Testis (tissue), 2 donors: ENCODE results near the gene ATOSB.

Source experiments
- POLR2A ChIP-seq: fragments of 450-650 bp; IDR thresholded peaks from one replicate; pipeline ENCODE4 v1.6.1; 2017; ENCODE audit warnings: antibody characterized with exemption, mild to moderate bottlenecking, moderate library complexity
- TF ChIP-seq, protein P1 (sequence below), 3 experiments: fragments of 450-650 bp in 2 of 3; fragments of 200-600 bp in 1 of 3; sonication (generic) in 1 of 3; IDR thresholded peaks; one replicate each; pipeline ENCODE4 v1.5.1; 2016 to 2019; ENCODE audit warnings: antibody characterized with exemption in 3 of 3, mild to moderate bottlenecking in 2 of 3, moderate library complexity in 1 of 3

GRCh38 chr9:35074141-35074540 is 41.5 kb downstream of the ATOSB start:
- TF ChIP-seq POLR2A, result no peak
- TF ChIP-seq, protein P1, sequence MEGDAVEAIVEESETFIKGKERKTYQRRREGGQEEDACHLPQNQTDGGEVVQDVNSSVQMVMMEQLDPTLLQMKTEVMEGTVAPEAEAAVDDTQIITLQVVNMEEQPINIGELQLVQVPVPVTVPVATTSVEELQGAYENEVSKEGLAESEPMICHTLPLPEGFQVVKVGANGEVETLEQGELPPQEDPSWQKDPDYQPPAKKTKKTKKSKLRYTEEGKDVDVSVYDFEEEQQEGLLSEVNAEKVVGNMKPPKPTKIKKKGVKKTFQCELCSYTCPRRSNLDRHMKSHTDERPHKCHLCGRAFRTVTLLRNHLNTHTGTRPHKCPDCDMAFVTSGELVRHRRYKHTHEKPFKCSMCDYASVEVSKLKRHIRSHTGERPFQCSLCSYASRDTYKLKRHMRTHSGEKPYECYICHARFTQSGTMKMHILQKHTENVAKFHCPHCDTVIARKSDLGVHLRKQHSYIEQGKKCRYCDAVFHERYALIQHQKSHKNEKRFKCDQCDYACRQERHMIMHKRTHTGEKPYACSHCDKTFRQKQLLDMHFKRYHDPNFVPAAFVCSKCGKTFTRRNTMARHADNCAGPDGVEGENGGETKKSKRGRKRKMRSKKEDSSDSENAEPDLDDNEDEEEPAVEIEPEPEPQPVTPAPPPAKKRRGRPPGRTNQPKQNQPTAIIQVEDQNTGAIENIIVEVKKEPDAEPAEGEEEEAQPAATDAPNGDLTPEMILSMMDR (IDR thresholded peaks at IDR 0.05), result no peak
